Osteoblast (primary cell): ENCODE measurements around the gene NUDT12. TPM values are rescaled to one million over a fixed set of nuclear protein-coding genes. Genes with fewer than 3 reads are reported as not detected.

Source experiments
- DNase-seq: peaks from one replicate; pipeline ENCODE4 v3.0.0; 2011; ENCODE audit warnings: low spot score, mixed read lengths; ENCODE audit not compliant: insufficient read length; ENCODE audit errors: missing footprints
- H2AFZ ChIP-seq: 2 replicates; pipeline ENCODE4 v1.6.0; 2011; ENCODE audit warnings: mild to moderate bottlenecking, low read length
- H3K27ac ChIP-seq: 2 replicates; pipeline ENCODE4 v1.5.1; 2011; ENCODE audit warnings: mild to moderate bottlenecking, low read depth, low read length, moderate library complexity
- H3K27me3 ChIP-seq: 2 replicates; pipeline ENCODE4 v1.6.0; 2012; ENCODE audit warnings: mild to moderate bottlenecking, control low read depth, inconsistent platforms, low read length, moderate library complexity; ENCODE audit not compliant: insufficient read depth
- H3K36me3 ChIP-seq: 2 replicates; pipeline ENCODE4 v1.5.1; 2011; ENCODE audit warnings: mild to moderate bottlenecking, low read length, control low read depth, moderate library complexity; ENCODE audit not compliant: insufficient read depth
- H3K4me1 ChIP-seq: 2 replicates; pipeline ENCODE4 v1.5.1; 2011; ENCODE audit warnings: mild to moderate bottlenecking, low read length, control low read depth, moderate library complexity; ENCODE audit not compliant: insufficient read depth
- H3K4me2 ChIP-seq: 2 replicates; pipeline ENCODE4 v1.6.0; 2011; ENCODE audit warnings: mild to moderate bottlenecking, low read length; ENCODE audit not compliant: insufficient read depth
- H3K4me3 ChIP-seq: fragments of 200-600 bp; sonication (generic); 3 replicates; pipeline ENCODE4 v1.5.1; 2012; ENCODE audit warnings: mild to moderate bottlenecking, low read length, inconsistent platforms; ENCODE audit not compliant: insufficient read depth
- H3K79me2 ChIP-seq: 2 replicates; pipeline ENCODE4 v1.6.0; 2012; ENCODE audit warnings: mild to moderate bottlenecking, low read length, control low read depth, inconsistent platforms; ENCODE audit not compliant: insufficient read depth
- H3K9me3 ChIP-seq: 2 replicates; pipeline ENCODE4 v1.5.1; 2011; ENCODE audit warnings: low read depth, low read length, control low read depth
- H4K20me1 ChIP-seq: 2 replicates; pipeline ENCODE4 v1.6.0; 2012; ENCODE audit warnings: mild to moderate bottlenecking, low read length, control low read depth; ENCODE audit not compliant: insufficient read depth
- total RNA-seq: library from RNA; depleted of rRNA; stranded (reverse); fragments of >200 nt; gene quantifications from 2 replicates; pipeline ENCODE4 v1.2.3, GENCODE V29; 2012
- TF ChIP-seq, protein P1 (sequence below): IDR thresholded peaks from 2 replicates; pipeline ENCODE4 v1.5.1; 2011; ENCODE audit warnings: mild to moderate bottlenecking, low read depth, low read length, moderate library complexity; ENCODE audit errors: extremely low read depth

The NUDT12 gene
- total RNA-seq, 1 donor: 16.3 TPM

DNA sequence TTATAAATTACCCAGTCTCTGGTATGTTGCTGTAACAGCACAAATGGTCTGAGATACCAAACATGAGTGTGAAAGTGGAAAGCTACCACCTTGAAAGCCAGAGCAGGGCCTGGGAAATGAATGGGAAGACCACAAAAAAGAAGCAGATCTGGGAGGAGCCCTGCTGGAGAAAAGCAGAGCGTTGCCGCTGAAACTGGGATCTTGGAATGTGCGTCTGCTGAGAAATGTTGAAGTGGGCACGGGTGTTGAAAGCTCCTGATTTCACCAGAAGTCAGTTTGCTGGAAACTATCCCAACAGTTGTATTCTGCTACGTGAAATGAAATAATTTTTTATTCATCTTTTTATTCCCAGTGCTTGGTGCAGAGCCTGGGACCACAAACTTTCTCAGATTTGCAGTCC lies 40.0 kb downstream of the NUDT12 start:
- no peaks in the 10 kb centered on the region for H4K20me1 ChIP-seq
- no peak overlapping the region for H3K4me2 ChIP-seq
- no peak for DNase-seq
- H3K9me3 ChIP-seq: no peaks in the 10 kb centered on the region
- TF ChIP-seq, protein P1, sequence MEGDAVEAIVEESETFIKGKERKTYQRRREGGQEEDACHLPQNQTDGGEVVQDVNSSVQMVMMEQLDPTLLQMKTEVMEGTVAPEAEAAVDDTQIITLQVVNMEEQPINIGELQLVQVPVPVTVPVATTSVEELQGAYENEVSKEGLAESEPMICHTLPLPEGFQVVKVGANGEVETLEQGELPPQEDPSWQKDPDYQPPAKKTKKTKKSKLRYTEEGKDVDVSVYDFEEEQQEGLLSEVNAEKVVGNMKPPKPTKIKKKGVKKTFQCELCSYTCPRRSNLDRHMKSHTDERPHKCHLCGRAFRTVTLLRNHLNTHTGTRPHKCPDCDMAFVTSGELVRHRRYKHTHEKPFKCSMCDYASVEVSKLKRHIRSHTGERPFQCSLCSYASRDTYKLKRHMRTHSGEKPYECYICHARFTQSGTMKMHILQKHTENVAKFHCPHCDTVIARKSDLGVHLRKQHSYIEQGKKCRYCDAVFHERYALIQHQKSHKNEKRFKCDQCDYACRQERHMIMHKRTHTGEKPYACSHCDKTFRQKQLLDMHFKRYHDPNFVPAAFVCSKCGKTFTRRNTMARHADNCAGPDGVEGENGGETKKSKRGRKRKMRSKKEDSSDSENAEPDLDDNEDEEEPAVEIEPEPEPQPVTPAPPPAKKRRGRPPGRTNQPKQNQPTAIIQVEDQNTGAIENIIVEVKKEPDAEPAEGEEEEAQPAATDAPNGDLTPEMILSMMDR: no peak
- H2AFZ ChIP-seq: peak overlapping the region; percentile 32
- H3K27me3 ChIP-seq: no peaks in the 10 kb centered on the region
- no peaks in the 10 kb centered on the region for H3K36me3 ChIP-seq
- no peak overlapping the region for H3K27ac ChIP-seq
- no peaks in the 10 kb centered on the region for H3K79me2 ChIP-seq
- H3K4me1 ChIP-seq: peaks cover 26% of the 10 kb centered on the region
- no peak overlapping the region for H3K4me3 ChIP-seq

DNA sequence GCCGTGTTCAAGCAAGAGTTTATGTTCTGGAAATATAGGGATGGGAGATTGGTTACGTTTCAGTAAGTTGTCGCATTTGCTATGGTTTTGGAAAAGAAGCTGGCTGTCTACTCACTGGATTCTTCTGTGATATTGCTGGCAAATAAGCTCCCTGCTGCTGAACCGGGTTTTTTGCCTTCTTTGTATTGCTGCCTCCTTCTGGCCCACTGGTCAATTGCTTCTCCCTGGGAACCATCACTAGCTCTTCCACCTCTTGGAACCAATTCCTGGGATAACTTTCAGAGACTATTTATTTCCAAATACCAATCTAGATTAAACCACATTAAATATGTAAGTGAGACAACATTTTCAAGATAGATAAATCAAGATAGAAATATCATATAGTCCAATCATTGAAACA lies 43.0 kb downstream of the NUDT12 start:
- no peak overlapping the region for H2AFZ ChIP-seq

DNA sequence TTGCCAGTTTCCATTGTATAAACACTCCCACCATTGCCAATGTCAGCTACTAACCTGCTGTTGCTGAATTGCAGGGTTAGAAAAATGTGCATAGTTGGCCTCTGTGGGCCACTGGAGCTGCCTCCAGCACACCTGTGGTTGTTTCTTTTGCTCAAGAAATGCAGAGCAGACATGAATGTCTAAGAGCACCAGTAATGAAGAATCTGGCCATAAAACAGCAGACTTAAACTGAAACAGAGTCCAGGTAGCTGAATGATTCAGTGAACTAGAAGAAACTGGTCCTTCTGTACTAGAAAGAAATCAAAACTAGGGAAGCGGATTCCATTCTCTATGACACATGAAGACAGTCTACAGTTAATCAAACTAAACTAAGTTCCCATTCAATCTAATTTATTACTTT lies 48.2 kb downstream of the NUDT12 start:
- peaks cover 9% of the 10 kb centered on the region for H3K4me1 ChIP-seq
- no peaks in the 10 kb centered on the region for H3K9me3 ChIP-seq
- TF ChIP-seq, protein P1: no peak
- no peak for DNase-seq
- no peak overlapping the region for H3K4me2 ChIP-seq
- no peaks in the 10 kb centered on the region for H3K36me3 ChIP-seq
- no peak overlapping the region for H2AFZ ChIP-seq
- H3K79me2 ChIP-seq: no peaks in the 10 kb centered on the region
- no peaks in the 10 kb centered on the region for H3K27me3 ChIP-seq
- no peaks in the 10 kb centered on the region for H4K20me1 ChIP-seq
- no peak overlapping the region for H3K27ac ChIP-seq
- H3K4me3 ChIP-seq: no peak overlapping the region

More for the DNA sequence above, 43.0 kb downstream of the NUDT12 start:
- no peak overlapping the region for H3K27ac ChIP-seq
- H3K4me2 ChIP-seq: no peak overlapping the region
- DNase-seq: no peak
- H4K20me1 ChIP-seq: no peaks in the 10 kb centered on the region
- H3K4me1 ChIP-seq: peaks cover 5% of the 10 kb centered on the region
- H3K9me3 ChIP-seq: no peaks in the 10 kb centered on the region
- no peaks in the 10 kb centered on the region for H3K79me2 ChIP-seq
- TF ChIP-seq, protein P1: peak; percentile 52
- no peak overlapping the region for H3K4me3 ChIP-seq
- H3K27me3 ChIP-seq: no peaks in the 10 kb centered on the region
- no peaks in the 10 kb centered on the region for H3K36me3 ChIP-seq

DNA sequence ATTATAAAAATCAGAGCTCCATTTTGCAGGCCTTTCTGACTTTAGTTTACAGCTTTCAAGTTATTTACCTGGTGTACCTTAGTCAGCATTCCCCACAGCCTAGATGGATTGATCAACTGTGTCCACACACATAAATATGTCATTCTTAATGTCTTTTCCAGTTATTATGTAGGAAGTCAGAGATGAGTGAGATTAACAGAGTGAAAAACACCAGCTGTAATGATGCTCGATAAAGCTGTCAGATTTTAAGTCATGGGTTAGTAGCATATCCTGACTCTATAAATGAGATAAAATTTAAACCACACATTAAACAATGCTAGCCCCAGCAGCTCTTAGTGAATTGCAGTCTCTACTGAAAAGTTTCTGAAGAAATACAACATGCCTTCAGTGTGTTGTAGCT lies 48.9 kb downstream of the NUDT12 start:
- Histone ChIP-seq H3K4me1 (peaks cover 9% of the 10 kb centered on the region), H3K36me3 (no peaks in the 10 kb centered on the region), H2AFZ (no peak overlapping the region), H3K27me3 (no peaks in the 10 kb centered on the region), H3K27ac (no peak overlapping the region), H3K4me2 (no peak overlapping the region), H4K20me1 (no peaks in the 10 kb centered on the region), H3K9me3 (no peaks in the 10 kb centered on the region), H3K4me3 (no peak overlapping the region), H3K79me2 (no peaks in the 10 kb centered on the region)
- no peak for DNase-seq
- TF ChIP-seq, protein P1: no peak
